ENCODE results near the gene ROCK2. TPM values are rescaled to one million over a fixed set of nuclear protein-coding genes. Genes with fewer than 3 reads are reported as not detected.

The ROCK2 gene
- total and polyA plus RNA-seq, 2 of the 8 experiments (the other 6 are each of a cell fraction or from before 2014, with no cell fraction given), result 2.7 to 29.0 TPM

- no peaks in the 10 kb centered on the region for H3K9me3 ChIP-seq (ENCODE audit: insufficient read depth in 2 of 2, low read depth in 1 of 2, low read length in 1 of 2)
- H3K14ac ChIP-seq (ENCODE audit: insufficient read length), result no peak overlapping the region
- H4K91ac ChIP-seq (replicated peaks; ENCODE audit: insufficient read length, low read length), result no peak overlapping the region
- H3K27ac ChIP-seq (ENCODE audit: low read depth, low read length), result no peak overlapping the region
- no peak overlapping the region for H2BK120ac ChIP-seq (replicated peaks; ENCODE audit: low read depth, low read length)
- no peak overlapping the region for H2AFZ ChIP-seq (ENCODE audit: low read length)
- H3K56ac ChIP-seq (replicated peaks; ENCODE audit: insufficient read length, low read depth, low read length), result no peak overlapping the region
- H3K36me3 ChIP-seq (ENCODE audit: control insufficient read depth in 2 of 4, insufficient read depth in 4 of 4, low read length in 3 of 4), result no peaks in the 10 kb centered on the region
- no peaks in the 10 kb centered on the region for H3K79me1 ChIP-seq (ENCODE audit: low read depth, low read length)
- no peak overlapping the region for H3K4ac ChIP-seq (replicated peaks; ENCODE audit: insufficient read length, low read depth, low read length)
- no peak overlapping the region for H2BK15ac ChIP-seq (ENCODE audit: low read length)
- no peak overlapping the region for H3K18ac ChIP-seq (ENCODE audit: extremely low read depth, low read length)
- no peak overlapping the region for H3K23ac ChIP-seq (ENCODE audit: insufficient read length)
- ChIA-PET CTCF (ENCODE audit: partially characterized antibody) (interaction anchor here (1.1 to 11.4 kb wide), 2 partner anchors 25 to 27 kb away, joined by 3 to 111 read pairs; a partner anchor contains a TSS), POLR2A (ENCODE audit: partially characterized antibody) (interaction anchor here (1.2 kb wide), 1 partner anchor 26 kb away, joined by 3 read pairs; a partner anchor contains a TSS)
- H4K20me1 ChIP-seq (replicated peaks in 1 of 2; ENCODE audit: control insufficient read depth in 1 of 2, insufficient read depth in 2 of 2, low read length in 2 of 2), result no peaks in the 10 kb centered on the region
- DNase-seq (ENCODE audit: low read depth in 1 of 2, low spot score in 2 of 2) (no peak), FAIRE-seq (no peak)
- no peak overlapping the region for H3K4me3 ChIP-seq (ENCODE audit: extremely low read depth in 1 of 4, insufficient read depth in 2 of 4, low read depth in 3 of 4, low read length in 4 of 4)
- no peaks in the 10 kb centered on the region for H3K79me2 ChIP-seq (ENCODE audit: control insufficient read depth in 1 of 2, insufficient read depth in 2 of 2, low read length in 2 of 2)
- peaks cover 2% of the 10 kb centered on the region; the same call in 1 of the 2 replicates for H3K23me2 ChIP-seq (ENCODE audit: low read depth, low read length)
- WGBS, 2 experiments (ENCODE audit: extremely low coverage in 1 of 2, insufficient coverage in 1 of 2, insufficient read length in 1 of 2, insufficient replicate concordance in 2 of 2, low coverage in 1 of 2, low lambda C conversion rate in 2 of 2, missing lambda C conversion rate in 1 of 2), result 84% methylated on average over 14 of the region's 14 CpGs; no CpG with 5 or more reads in 1 of the 2 experiments
- H4K8ac ChIP-seq (ENCODE audit: extremely low read depth, insufficient read depth, low read length), result peak overlapping the region; percentile 83; the same call in 1 of the 2 replicates
- no peak overlapping the region for H3K9ac ChIP-seq (replicated peaks in 1 of 4; ENCODE audit: extremely low read depth in 1 of 4, low read depth in 3 of 4, low read length in 3 of 4)
- H3K27me3 ChIP-seq (replicated peaks in 1 of 4; ENCODE audit: control insufficient read depth in 3 of 4, extremely low read depth in 1 of 4, insufficient read depth in 3 of 4, low read length in 3 of 4), result peaks cover 0 to 8% (median 4%) of the 10 kb centered on the region in 4 experiments; a peak in 3 of 7 replicates
- H4K5ac ChIP-seq (ENCODE audit: insufficient read length, low read depth, low read length), result no peak overlapping the region
- no peak overlapping the region for H2BK20ac ChIP-seq (ENCODE audit: low read length)
- H2BK12ac ChIP-seq (ENCODE audit: low read depth, low read length), result peak overlapping the region; percentile 17; the same call in 1 of the 2 replicates
- H3K4me2 ChIP-seq (ENCODE audit: insufficient read depth in 1 of 2, low read depth in 2 of 2, low read length in 2 of 2), result no peak overlapping the region
- no peak overlapping the region for H2AK5ac ChIP-seq (ENCODE audit: low read depth, low read length)
- H2BK5ac ChIP-seq (ENCODE audit: low read depth, low read length), result no peak overlapping the region
- H3K4me1 ChIP-seq (replicated peaks in 1 of 4; ENCODE audit: control insufficient read depth in 3 of 4, insufficient read depth in 4 of 4, low read length in 3 of 4), result peaks cover 0 to 5% (median 4%) of the 10 kb centered on the region in 4 experiments; a peak in 5 of 7 replicates
- no peak for TF ChIP-seq KDM5A (IDR thresholded peaks at IDR 0.05; ENCODE audit: low read length)
- no peak for TF ChIP-seq MAX (IDR thresholded peaks at IDR 0.05)
- TF ChIP-seq RXRA (IDR thresholded peaks at IDR 0.05; ENCODE audit: insufficient read depth, low read depth, low read length), result no peak
- no peak for TF ChIP-seq USF2 (IDR thresholded peaks at IDR 0.05; ENCODE audit: low read length)
- TF ChIP-seq NRF1 (IDR thresholded peaks at IDR 0.05; ENCODE audit: low read depth, low read length), result no peak
- TF ChIP-seq CEBPB (IDR thresholded peaks at IDR 0.05; ENCODE audit: low read depth, low read length), result no peak
- TF ChIP-seq RBBP5 (IDR thresholded peaks at IDR 0.05; ENCODE audit: borderline replicate concordance, low read depth, low read length), result no peak
- TF ChIP-seq E2F6 (IDR thresholded peaks at IDR 0.05), result no peak
- no peak for TF ChIP-seq TAF7 (optimal IDR thresholded peaks at IDR 0.05; ENCODE audit: borderline replicate concordance, low read depth, low read length)
- no peak for TF ChIP-seq KDM1A (IDR thresholded peaks at IDR 0.05; ENCODE audit: borderline replicate concordance, low read length)
Observed at GRCh38 chr2:11158916-11159573, 185.4 kb downstream of the ROCK2 start.

All from H1 (cell line).